Neural progenitor cell (in vitro differentiated cells): ENCODE results near the gene DHRS3. TPM values are rescaled to one million over a fixed set of nuclear protein-coding genes. Genes with fewer than 3 reads are reported as not detected.

ENCODE experiments used
- DNase-seq: peaks from one replicate; pipeline ENCODE4 v3.0.0-alpha.2; 2016; ENCODE audit warnings: low spot score
- H2AFZ ChIP-seq: fragments of 200-600 bp; sonication (generic); replicated peaks from 2 replicates; pipeline ENCODE4 v1.6.1; 2016; ENCODE audit warnings: antibody characterized with exemption
- H3F3A ChIP-seq: fragments of 200-600 bp; sonication (generic); 2 replicates; pipeline ENCODE4 v1.6.1; 2016; ENCODE audit warnings: antibody characterized with exemption, low read depth
- H3K27ac ChIP-seq: fragments of 200-600 bp; sonication (generic); 2 replicates; pipeline ENCODE4 v1.5.1; 2016; ENCODE audit warnings: mild to moderate bottlenecking
- H3K27me3 ChIP-seq: fragments of 200-600 bp; sonication (generic); 2 replicates; pipeline ENCODE4 v1.6.1; 2016; ENCODE audit warnings: mild to moderate bottlenecking, moderate library complexity
- H3K36me3 ChIP-seq: fragments of 200-600 bp; sonication (generic); 2 replicates; pipeline ENCODE4 v1.5.1; 2016
- H3K4me1 ChIP-seq: fragments of 200-600 bp; sonication (generic); 2 replicates; pipeline ENCODE4 v1.6.1; 2016; ENCODE audit warnings: mixed run types
- H3K4me2 ChIP-seq: fragments of 200-600 bp; sonication (generic); 2 replicates; pipeline ENCODE4 v1.6.1; 2016
- H3K4me3 ChIP-seq: fragments of 200-600 bp; sonication (generic); 2 replicates; pipeline ENCODE4 v1.5.1; 2016
- H3K79me2 ChIP-seq: fragments of 200-600 bp; sonication (generic); 2 replicates; pipeline ENCODE4 v1.6.1; 2016; ENCODE audit warnings: low read depth
- H3K9ac ChIP-seq: fragments of 200-600 bp; sonication (generic); 2 replicates; pipeline ENCODE4 v1.6.1; 2016
- H3K9me3 ChIP-seq: fragments of 200-600 bp; sonication (generic); 2 replicates; pipeline ENCODE4 v1.5.1; 2016; ENCODE audit warnings: low read depth
- H4K20me1 ChIP-seq: fragments of 200-600 bp; sonication (generic); 2 replicates; pipeline ENCODE4 v1.6.1; 2016; ENCODE audit warnings: low read depth
- H3K27ac Mint-ChIP-seq: 3 replicates; pipeline ENCODE4 v1.8.0; 2021; ENCODE audit warnings: mixed read lengths
- H3K27me3 Mint-ChIP-seq: 2 replicates; pipeline ENCODE4 v1.8.0; 2022; ENCODE audit warnings: low read depth, mild to moderate bottlenecking, inconsistent platforms, moderate library complexity, mixed read lengths; ENCODE audit not compliant: insufficient read depth
- H3K36me3 Mint-ChIP-seq: 3 replicates; pipeline ENCODE4 v1.8.0; 2021; ENCODE audit warnings: mixed read lengths
- H3K4me1 Mint-ChIP-seq: 3 replicates; pipeline ENCODE4 v1.8.0; 2021; ENCODE audit warnings: mixed read lengths
- H3K4me3 Mint-ChIP-seq: 3 replicates; pipeline ENCODE4 v1.8.0; 2021; ENCODE audit warnings: mild to moderate bottlenecking, moderate library complexity, mixed read lengths
- H3K9me3 Mint-ChIP-seq: 3 replicates; pipeline ENCODE4 v1.8.0; 2020; ENCODE audit warnings: mixed read lengths
- EZH2 ChIP-seq: fragments of 200-600 bp; sonication (generic); IDR thresholded peaks from 2 replicates; pipeline ENCODE4 v1.6.1; 2017; ENCODE audit warnings: antibody characterized with exemption, mild to moderate bottlenecking, moderate library complexity
- EZH2phosphoT487 ChIP-seq: fragments of 200-600 bp; sonication (generic); IDR thresholded peaks from 2 replicates; pipeline ENCODE4 v1.6.1; 2017; ENCODE audit warnings: antibody characterized with exemption
- total RNA-seq: library from RNA; depleted of rRNA; stranded (reverse); fragments of >200 nt; gene quantifications from 2 replicates; pipeline ENCODE4 v1.2.3, GENCODE V29; 2015; ENCODE audit warnings: low replicate concordance
- TF ChIP-seq, protein P1 (sequence below): fragments of 200-600 bp; sonication (generic); IDR thresholded peaks from 2 replicates; pipeline ENCODE4 v1.5.1; 2017; ENCODE audit warnings: antibody characterized with exemption, mild to moderate bottlenecking

The DHRS3 gene
- total RNA-seq, 1 donor from 2014 or later: 4.3 TPM

DNA sequence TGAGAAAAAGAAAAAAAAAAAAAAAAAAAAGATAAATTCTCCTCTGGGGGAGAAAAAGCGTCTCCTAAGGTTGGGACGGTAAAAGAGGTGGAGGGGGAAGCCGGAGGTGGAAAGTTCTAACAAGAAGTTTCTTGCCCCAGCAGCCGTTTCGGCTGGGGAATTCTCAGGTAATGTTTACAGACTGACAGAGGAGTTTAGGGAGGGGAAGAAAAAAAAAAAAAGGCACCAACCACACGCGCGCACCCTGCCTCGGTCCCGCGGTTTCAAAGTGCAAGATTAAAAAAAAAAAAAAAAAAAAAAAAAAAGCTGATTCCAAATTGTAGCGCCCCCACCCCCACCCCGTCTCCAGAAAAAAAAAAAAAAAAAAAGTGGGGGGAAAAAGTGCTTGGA lies 504 bp downstream of the DHRS3 start:
- no peak overlapping the region for H3K9ac ChIP-seq
- H3K4me2 ChIP-seq: peak overlapping the region; percentile 91
- peak overlapping the region; percentile 94 for H3K4me3 ChIP-seq
- peak overlapping the region; percentile 95 for H3K4me3 Mint-ChIP-seq
- DNase-seq: no peak
- H3K4me1 Mint-ChIP-seq: peaks cover 53% of the 10 kb centered on the region
- H3F3A ChIP-seq: peaks cover 50% of the 10 kb centered on the region
- no peak overlapping the region for H3K27ac ChIP-seq
- TF ChIP-seq EZH2phosphoT487: no peak
- TF ChIP-seq, protein P1, sequence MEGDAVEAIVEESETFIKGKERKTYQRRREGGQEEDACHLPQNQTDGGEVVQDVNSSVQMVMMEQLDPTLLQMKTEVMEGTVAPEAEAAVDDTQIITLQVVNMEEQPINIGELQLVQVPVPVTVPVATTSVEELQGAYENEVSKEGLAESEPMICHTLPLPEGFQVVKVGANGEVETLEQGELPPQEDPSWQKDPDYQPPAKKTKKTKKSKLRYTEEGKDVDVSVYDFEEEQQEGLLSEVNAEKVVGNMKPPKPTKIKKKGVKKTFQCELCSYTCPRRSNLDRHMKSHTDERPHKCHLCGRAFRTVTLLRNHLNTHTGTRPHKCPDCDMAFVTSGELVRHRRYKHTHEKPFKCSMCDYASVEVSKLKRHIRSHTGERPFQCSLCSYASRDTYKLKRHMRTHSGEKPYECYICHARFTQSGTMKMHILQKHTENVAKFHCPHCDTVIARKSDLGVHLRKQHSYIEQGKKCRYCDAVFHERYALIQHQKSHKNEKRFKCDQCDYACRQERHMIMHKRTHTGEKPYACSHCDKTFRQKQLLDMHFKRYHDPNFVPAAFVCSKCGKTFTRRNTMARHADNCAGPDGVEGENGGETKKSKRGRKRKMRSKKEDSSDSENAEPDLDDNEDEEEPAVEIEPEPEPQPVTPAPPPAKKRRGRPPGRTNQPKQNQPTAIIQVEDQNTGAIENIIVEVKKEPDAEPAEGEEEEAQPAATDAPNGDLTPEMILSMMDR: no peak
- no peak for TF ChIP-seq EZH2
- no peaks in the 10 kb centered on the region for H3K9me3 ChIP-seq
- peaks cover 18% of the 10 kb centered on the region for H3K27me3 ChIP-seq
- H3K36me3 Mint-ChIP-seq: no peaks in the 10 kb centered on the region
- peaks cover 16% of the 10 kb centered on the region for H4K20me1 ChIP-seq
- no peaks in the 10 kb centered on the region for H3K9me3 Mint-ChIP-seq
- peaks cover 29% of the 10 kb centered on the region for H3K4me1 ChIP-seq
- no peaks in the 10 kb centered on the region for H3K36me3 ChIP-seq
- H3K27ac Mint-ChIP-seq: no peak overlapping the region
- peaks cover 20% of the 10 kb centered on the region for H3K79me2 ChIP-seq
- no peak overlapping the region for H2AFZ ChIP-seq
- peaks cover 34% of the 10 kb centered on the region for H3K27me3 Mint-ChIP-seq

DNA sequence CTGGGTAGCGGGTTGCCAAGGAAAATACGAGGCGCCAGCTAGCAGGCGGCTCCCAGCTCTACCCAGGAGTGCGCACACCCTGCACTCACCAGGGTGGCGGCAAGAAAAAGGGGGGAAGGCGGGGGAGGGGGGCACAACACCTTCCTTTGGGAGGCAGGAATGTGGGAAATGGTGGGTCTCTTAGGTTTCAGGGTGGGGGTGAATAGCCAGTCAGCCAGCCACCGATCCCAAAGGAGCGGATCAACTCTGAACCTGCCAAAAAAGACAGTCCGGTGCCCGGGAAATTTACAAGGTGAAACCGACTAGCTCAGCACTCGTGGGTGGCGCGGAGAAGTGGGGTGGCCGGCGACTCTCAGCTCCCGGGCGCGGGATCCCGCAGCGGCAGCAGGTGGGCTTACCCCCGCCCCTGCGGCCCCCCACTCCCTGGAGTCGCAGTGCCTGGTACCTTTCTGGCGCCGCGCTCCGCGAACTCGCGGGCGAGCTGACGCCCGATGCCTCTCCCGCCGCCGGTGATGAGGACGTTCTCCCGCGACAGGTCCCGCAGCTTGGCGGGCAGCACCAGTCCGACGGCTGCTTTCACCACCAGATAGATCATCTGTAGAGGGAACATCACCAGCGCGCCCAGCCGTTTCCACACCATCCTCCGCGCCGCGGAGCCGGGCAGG lies 1.2 kb downstream of the DHRS3 start:
- peak overlapping the region; percentile 95 for H3K4me3 Mint-ChIP-seq
- Histone ChIP-seq H3K79me2 (peaks cover 20% of the 10 kb centered on the region), H3K9ac (no peak overlapping the region)

DNA sequence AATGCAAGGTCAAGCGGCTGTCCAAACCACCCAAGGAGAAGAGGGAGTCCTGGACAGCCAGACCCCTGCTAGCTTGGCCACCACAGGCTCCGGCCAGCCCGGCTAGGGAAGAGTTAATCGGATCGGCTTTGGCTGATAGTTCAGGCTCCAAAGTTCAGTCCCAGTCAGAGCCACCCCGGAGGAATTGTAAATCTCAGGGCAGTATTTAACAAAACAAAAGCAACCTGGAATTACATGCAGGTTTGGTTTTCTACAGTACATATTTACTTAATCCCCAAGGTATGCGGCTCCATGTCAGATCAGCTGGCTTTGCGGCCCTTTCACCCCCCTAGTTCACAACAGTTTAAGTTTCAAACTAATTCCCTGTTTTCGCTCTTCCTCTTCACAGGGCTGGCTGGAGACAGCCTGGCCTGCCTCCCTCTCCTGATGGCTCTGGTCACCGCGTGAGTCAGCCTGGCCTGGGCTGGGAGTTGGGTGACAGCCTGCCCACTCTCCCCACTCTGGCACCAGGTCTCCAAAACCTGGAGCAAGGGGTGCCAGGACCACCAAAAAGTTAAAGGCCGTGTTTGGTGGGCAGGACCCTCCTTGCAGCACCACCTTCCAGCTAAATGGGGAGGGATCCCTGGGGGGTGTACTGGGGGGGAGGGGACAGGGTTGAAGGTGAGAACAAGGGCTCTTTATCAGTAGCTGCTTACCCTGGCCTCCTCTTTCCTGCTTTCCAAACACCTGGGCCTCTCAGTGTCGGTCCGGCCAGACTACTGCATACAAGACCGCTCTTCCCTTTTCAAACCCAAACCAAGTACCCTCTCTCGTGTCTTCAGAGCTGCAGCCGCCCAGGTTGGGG lies 1.9 kb downstream of the DHRS3 start:
- DNase-seq: peak; percentile 86

More for the DNA sequence above, 1.2 kb downstream of the DHRS3 start:
- Histone ChIP-seq H3F3A (peaks cover 50% of the 10 kb centered on the region), H3K27ac (no peak overlapping the region), H3K27me3 (peaks cover 18% of the 10 kb centered on the region), H3K4me1 (peaks cover 24% of the 10 kb centered on the region), H3K4me3 (peak overlapping the region; percentile 94), H3K9me3 (no peaks in the 10 kb centered on the region), H3K36me3 (no peaks in the 10 kb centered on the region), H3K4me2 (peak overlapping the region; percentile 91), H2AFZ (peak overlapping the region; percentile 47), H4K20me1 (peaks cover 16% of the 10 kb centered on the region)
- Mint-ChIP-seq H3K27ac (peak overlapping the region; percentile 57), H3K9me3 (no peaks in the 10 kb centered on the region), H3K36me3 (no peaks in the 10 kb centered on the region), H3K4me1 (peaks cover 47% of the 10 kb centered on the region), H3K27me3 (peaks cover 38% of the 10 kb centered on the region)
- DNase-seq: peak; percentile 59
- TF ChIP-seq EZH2phosphoT487: peak; percentile 40
- TF ChIP-seq, protein P1: no peak
- peak; percentile 61 for TF ChIP-seq EZH2

More for the DNA sequence above, 1.9 kb downstream of the DHRS3 start:
- H3K36me3 Mint-ChIP-seq: no peaks in the 10 kb centered on the region
- Histone ChIP-seq H3K4me3 (peak overlapping the region; percentile 94), H3K9ac (no peak overlapping the region), H3K4me2 (peak overlapping the region; percentile 91), H3K36me3 (no peaks in the 10 kb centered on the region), H3K9me3 (no peaks in the 10 kb centered on the region), H2AFZ (no peak overlapping the region), H3K27me3 (peaks cover 18% of the 10 kb centered on the region), H3K4me1 (peaks cover 21% of the 10 kb centered on the region), H3K27ac (no peak overlapping the region), H4K20me1 (peaks cover 16% of the 10 kb centered on the region), H3F3A (peaks cover 50% of the 10 kb centered on the region), H3K79me2 (peaks cover 20% of the 10 kb centered on the region)
- H3K4me3 Mint-ChIP-seq: peak overlapping the region; percentile 78
- H3K9me3 Mint-ChIP-seq: no peaks in the 10 kb centered on the region
- peaks cover 43% of the 10 kb centered on the region for H3K4me1 Mint-ChIP-seq
- peaks cover 38% of the 10 kb centered on the region for H3K27me3 Mint-ChIP-seq
- no peak for TF ChIP-seq EZH2
- TF ChIP-seq EZH2phosphoT487: peak; percentile 61
- H3K27ac Mint-ChIP-seq: no peak overlapping the region
